Nephron progenitor cell (in vitro differentiated cells): Measurements from ENCODE around the gene MEF2D.

Experiments
- DNase-seq: peaks from one replicate; pipeline ENCODE4 v3.0.0; 2021
- H3K27ac Mint-ChIP-seq: 2 replicates; pipeline ENCODE4 v1.8.0; 2021; ENCODE audit warnings: mild to moderate bottlenecking, moderate library complexity, mixed read lengths
- H3K27me3 Mint-ChIP-seq: 2 replicates; pipeline ENCODE4 v1.8.0; 2021; ENCODE audit warnings: mild to moderate bottlenecking, low read depth, mixed read lengths; ENCODE audit not compliant: poor library complexity
- H3K36me3 Mint-ChIP-seq: 2 replicates; pipeline ENCODE4 v1.8.0; 2021; ENCODE audit warnings: low read depth, mixed read lengths
- H3K4me1 Mint-ChIP-seq: 2 replicates; pipeline ENCODE4 v1.8.0; 2021; ENCODE audit warnings: mixed read lengths
- H3K4me3 Mint-ChIP-seq: 2 replicates; pipeline ENCODE4 v1.8.0; 2021; ENCODE audit warnings: mild to moderate bottlenecking, moderate library complexity, mixed read lengths
- H3K9me3 Mint-ChIP-seq: 2 replicates; pipeline ENCODE4 v1.8.0; 2021; ENCODE audit warnings: mild to moderate bottlenecking, moderate library complexity, mixed read lengths
- TF ChIP-seq, protein P1 (sequence below): fragments of 200-600 bp; sonication (generic); IDR thresholded peaks from 2 replicates; pipeline ENCODE4 v1.5.0; 2021; ENCODE audit warnings: antibody characterized with exemption

Gene MEF2D

DNA sequence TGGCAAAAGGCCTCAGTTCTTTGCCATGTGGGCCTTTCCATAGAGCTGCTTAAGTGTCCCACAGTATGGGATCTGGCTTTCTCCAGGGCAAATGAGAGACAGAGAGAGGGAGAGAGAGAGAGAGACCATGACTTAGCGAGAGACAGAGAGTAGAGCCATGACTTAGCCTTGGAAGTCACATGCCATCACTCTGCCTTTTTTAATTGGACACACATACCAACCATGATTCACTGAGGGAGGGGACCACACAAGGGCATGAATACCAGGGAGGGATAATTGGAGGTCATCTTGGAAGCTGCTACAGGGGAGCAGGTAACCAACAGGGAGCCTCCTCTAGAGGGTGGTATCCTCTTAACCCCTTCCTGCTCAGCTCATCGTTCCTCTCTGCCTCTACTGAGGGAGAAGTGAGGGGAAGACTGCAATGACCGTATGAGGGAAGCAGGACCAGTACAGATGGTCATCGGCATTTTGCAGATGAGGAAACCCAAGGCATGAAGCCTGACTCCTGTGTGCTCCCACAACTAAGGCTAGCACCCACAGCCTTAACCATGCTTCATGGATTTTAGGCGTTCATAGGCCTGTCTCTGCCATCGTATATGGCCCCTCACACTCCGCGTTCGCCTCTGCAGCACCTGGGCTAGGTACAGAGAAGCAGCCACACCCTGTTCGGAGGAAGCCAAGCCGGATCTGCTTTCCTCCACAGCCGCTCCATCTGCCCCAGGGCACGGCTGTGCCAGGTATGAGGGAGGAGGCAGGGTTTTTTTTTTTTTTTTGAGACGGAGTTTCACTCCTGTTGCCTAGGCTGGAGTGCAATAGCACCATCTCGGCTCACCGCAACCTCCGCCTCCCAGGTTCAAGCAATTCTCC, 38.6 kb downstream of the MEF2D start:
- H3K36me3 Mint-ChIP-seq, result peaks cover 4% of the 10 kb centered on the region
- peaks cover 9% of the 10 kb centered on the region for H3K27me3 Mint-ChIP-seq
- peaks cover 33% of the 10 kb centered on the region for H3K4me1 Mint-ChIP-seq
- no peak for DNase-seq
- no peak overlapping the region for H3K4me3 Mint-ChIP-seq
- TF ChIP-seq, protein P1, sequence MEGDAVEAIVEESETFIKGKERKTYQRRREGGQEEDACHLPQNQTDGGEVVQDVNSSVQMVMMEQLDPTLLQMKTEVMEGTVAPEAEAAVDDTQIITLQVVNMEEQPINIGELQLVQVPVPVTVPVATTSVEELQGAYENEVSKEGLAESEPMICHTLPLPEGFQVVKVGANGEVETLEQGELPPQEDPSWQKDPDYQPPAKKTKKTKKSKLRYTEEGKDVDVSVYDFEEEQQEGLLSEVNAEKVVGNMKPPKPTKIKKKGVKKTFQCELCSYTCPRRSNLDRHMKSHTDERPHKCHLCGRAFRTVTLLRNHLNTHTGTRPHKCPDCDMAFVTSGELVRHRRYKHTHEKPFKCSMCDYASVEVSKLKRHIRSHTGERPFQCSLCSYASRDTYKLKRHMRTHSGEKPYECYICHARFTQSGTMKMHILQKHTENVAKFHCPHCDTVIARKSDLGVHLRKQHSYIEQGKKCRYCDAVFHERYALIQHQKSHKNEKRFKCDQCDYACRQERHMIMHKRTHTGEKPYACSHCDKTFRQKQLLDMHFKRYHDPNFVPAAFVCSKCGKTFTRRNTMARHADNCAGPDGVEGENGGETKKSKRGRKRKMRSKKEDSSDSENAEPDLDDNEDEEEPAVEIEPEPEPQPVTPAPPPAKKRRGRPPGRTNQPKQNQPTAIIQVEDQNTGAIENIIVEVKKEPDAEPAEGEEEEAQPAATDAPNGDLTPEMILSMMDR, result no peak
- no peak overlapping the region for H3K27ac Mint-ChIP-seq
- no peaks in the 10 kb centered on the region for H3K9me3 Mint-ChIP-seq

DNA sequence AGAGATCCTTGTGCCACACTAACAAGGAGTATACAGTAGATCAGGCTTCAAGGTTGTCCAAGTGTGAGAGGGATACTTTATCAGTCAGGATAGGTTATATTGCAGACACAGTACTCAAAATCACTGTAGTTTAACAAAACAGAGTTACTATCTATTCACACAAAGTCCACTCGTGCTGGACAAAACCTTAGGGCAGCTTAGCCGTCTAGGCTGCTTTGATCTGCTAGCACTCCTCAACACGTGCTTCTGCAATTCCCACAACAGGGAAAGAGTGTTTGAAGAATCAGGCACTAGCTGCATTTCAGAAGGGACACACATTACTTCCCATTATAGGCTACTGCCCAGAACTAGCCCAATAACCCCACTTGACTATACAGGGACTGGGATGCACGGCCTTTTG, 39.5 kb downstream of the MEF2D start:
- H3K27me3 Mint-ChIP-seq, result peaks cover 9% of the 10 kb centered on the region
- H3K4me3 Mint-ChIP-seq, result no peak overlapping the region
- TF ChIP-seq, protein P1, result no peak
- peaks cover 38% of the 10 kb centered on the region for H3K4me1 Mint-ChIP-seq
- peaks cover 4% of the 10 kb centered on the region for H3K36me3 Mint-ChIP-seq
- DNase-seq, result no peak
- no peak overlapping the region for H3K27ac Mint-ChIP-seq
- H3K9me3 Mint-ChIP-seq, result no peaks in the 10 kb centered on the region

DNA sequence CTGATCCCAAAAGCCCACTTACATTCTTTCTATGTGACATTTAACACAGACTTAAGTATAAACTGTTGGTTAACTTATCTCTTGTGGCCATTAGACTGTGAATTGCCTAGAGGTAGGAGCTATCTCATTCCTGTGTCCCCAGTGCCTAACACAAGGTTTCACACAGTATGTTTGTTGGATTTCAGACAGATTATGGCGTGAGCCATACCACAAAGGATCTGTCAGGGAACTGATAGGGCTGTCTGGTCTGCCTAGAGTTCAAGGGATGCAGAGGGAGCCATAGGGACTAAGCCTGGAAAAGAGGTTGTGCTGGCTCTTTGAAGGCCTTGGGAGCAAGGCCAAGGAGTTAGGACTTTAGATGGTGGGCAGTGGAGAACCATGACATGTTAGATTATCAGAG, 40.0 kb downstream of the MEF2D start:
- no peak for DNase-seq
- TF ChIP-seq, protein P1, result no peak
- H3K27me3 Mint-ChIP-seq, result peaks cover 7% of the 10 kb centered on the region
- H3K36me3 Mint-ChIP-seq, result peaks cover 4% of the 10 kb centered on the region
- H3K27ac Mint-ChIP-seq, result no peak overlapping the region
- H3K4me3 Mint-ChIP-seq, result no peak overlapping the region
- H3K4me1 Mint-ChIP-seq, result peaks cover 35% of the 10 kb centered on the region
- H3K9me3 Mint-ChIP-seq, result no peaks in the 10 kb centered on the region

DNA sequence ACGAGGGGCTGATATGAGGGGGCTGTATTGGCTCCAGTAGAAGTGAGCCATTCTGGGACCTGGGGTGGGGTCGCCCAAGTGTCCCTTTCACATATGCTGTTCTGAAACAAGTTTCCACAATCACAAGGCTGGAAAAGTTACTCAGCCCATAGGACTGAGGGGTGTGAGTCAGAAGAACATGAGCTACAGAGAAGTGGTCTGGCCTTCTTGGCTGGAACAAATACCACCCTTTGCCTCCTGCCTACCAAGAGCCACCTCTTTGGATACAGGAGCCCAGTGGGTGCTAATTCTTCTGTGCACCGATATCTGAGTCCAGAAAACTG, 42.4 kb downstream of the MEF2D start:
- Mint-ChIP-seq H3K9me3 (no peaks in the 10 kb centered on the region), H3K36me3 (no peaks in the 10 kb centered on the region), H3K27me3 (peaks cover 12% of the 10 kb centered on the region), H3K4me1 (peaks cover 19% of the 10 kb centered on the region), H3K4me3 (no peak overlapping the region), H3K27ac (no peak overlapping the region)
- TF ChIP-seq, protein P1, result no peak
- DNase-seq, result no peak

DNA sequence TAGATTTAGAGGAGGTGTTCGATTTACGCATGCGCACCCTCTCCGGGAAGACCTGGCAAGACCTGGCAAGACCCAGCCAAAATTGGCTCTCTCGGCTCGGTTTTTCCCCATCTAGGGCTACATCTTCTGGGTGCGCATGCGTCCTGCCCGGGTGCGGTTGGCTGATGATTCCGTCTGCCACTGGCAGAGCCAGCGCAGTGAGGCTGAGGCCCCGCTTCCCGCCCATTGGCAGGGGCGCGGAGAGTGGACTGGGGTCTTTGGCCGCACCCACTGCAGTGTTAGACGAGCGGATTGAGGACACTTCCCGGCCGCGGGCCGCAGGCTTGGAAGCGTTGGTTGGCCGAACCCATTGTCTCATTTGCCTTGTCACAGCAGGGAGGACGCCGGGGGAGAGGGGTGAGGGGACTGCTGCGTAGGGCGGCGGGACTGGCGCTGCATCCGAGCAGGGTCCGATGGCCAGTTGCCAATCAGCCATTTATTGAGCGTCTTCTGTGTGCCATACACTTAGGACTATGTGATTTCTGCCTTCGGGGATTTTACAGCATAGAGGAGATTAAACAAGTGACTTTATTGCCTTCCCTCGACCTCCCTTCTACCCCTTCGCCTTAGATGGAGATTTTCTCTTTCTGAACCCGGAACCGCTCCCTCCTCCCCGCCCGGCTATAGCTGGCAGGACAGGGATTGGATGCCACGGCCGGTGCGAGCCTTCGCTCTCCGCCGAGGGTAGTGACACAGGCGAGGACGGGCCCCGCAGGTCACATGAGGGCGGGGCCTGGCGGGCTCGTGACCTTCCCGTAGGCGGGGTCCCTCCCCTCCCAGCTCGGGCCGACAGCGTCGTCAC, 43.7 kb downstream of the MEF2D start:
- Mint-ChIP-seq H3K27ac (peak overlapping the region; percentile 100), H3K36me3 (no peaks in the 10 kb centered on the region), H3K9me3 (no peaks in the 10 kb centered on the region), H3K27me3 (peaks cover 16% of the 10 kb centered on the region), H3K4me1 (peaks cover 19% of the 10 kb centered on the region), H3K4me3 (peak overlapping the region; percentile 90)
- peak; percentile 94 for DNase-seq
- TF ChIP-seq, protein P1, result no peak
